Activated CD8-positive, alpha-beta memory T cell treated with anti-CD3 and anti-CD28 coated beads, Interleukin-2, amount 50 U/mL, for 4 hours (primary cell): ENCODE results near the gene XG.
"Not testable (repeated sequence)": the region's sequence is repeated elsewhere in the genome, so short reads cannot be mapped to it uniquely, and the experiment has no call there.

Source experiments
- DNase-seq: peaks from one replicate; pipeline ENCODE4 v3.0.0-alpha.2; 2020

The XG gene

GRCh38 chrX:2735270-2735669 lies 16.6 kb upstream of the XG start:
- DNase-seq: no peak

GRCh38 chrX:2740672-2741071 lies 11.2 kb upstream of the XG start:
- DNase-seq: no peak

GRCh38 chrX:2741386-2741785 lies 10.5 kb upstream of the XG start:
- DNase-seq: no peak

GRCh38 chrX:2746250-2746649 lies 5.6 kb upstream of the XG start:
- not testable (repeated sequence) for DNase-seq

- no peak for DNase-seq
Measured at GRCh38 chrX:2748171-2748814, 3.5 kb upstream of the XG start.

- DNase-seq: no peak
Measured at GRCh38 chrX:2748815-2749188, 3.0 kb upstream of the XG start.

DNA sequence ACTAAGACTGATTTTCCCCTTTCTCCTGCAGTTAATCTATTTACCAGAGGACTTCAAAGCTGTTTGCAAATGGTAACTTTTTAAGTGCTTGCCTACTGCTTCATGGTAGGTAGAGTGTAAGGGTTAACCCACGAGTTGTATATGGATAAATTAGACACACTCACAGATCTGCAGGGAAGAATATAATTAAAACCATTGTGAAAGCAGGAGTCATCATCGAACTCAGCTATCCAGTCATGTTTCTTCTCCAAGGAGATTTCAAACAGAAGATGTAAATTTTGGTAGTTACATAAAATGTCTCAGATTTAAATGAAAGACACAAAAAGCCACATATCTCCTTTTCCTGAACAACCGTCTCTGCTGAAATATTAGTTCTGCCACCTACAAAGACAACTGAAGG lies 549 bp upstream of the XG start:
- no peak for DNase-seq

DNA sequence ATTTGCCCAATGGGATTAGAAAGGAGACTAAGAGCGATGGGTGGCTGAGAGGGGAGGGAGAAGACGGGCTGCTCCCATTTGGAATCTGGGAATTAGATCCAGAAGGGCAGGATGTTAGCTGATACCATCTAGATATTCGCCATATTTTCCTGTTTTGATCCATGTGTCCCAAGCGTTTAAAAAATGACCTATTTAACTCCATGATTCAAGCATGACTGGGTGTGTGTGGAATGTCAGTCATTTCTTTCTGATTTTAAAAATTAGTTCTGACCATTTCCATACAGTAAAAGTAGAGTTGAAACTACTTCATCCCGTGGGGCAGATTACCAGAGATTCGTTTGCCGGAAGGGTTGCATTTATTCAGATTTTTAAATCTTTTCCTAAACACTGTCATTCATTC lies 601 bp downstream of the XG start:
- not testable (repeated sequence) for DNase-seq

- DNase-seq: not testable (repeated sequence)
Measured at GRCh38 chrX:2755163-2755715, 3.4 kb downstream of the XG start.

DNA sequence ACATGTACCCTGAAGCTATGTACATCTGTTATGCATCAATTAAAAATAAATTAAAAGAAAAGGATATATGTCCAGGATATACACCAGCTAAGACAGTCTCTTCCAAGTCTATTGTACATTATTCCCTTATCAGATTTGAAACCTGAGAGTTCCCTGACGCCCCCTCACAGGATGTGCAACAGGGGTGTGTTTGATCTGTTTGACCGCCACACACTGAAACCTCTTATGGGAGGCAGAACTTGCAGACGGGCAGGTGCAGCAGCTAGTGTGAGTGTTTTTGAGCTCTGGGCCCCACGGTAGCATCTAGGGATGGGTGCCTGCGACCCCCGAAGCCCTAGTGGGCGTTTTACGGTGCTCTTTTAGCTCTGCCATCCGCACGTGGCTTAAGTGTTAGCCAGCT lies 4.7 kb downstream of the XG start:
- DNase-seq: no peak

DNA sequence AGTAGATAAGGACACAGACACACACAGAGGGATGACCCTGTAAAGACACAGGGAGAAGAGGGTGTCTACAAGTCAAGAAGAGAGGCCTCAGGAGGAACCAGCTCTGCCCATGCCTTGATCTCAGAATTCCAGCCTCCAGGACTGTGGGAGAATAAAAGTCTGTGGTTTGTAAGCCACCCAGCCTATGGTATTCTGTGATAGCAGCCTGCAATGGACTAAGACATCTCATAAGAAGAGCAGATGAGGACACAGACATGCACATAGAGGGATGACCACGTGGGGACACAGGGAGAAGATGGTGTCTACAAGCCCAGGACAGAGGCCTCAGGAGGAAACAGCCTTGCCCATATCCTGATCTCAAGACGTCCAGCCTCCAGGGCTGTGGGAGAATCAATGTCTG lies 9.4 kb downstream of the XG start:
- DNase-seq: no peak

- DNase-seq: not testable (repeated sequence)
Measured at GRCh38 chrX:2762671-2763070, 10.8 kb downstream of the XG start.

DNA sequence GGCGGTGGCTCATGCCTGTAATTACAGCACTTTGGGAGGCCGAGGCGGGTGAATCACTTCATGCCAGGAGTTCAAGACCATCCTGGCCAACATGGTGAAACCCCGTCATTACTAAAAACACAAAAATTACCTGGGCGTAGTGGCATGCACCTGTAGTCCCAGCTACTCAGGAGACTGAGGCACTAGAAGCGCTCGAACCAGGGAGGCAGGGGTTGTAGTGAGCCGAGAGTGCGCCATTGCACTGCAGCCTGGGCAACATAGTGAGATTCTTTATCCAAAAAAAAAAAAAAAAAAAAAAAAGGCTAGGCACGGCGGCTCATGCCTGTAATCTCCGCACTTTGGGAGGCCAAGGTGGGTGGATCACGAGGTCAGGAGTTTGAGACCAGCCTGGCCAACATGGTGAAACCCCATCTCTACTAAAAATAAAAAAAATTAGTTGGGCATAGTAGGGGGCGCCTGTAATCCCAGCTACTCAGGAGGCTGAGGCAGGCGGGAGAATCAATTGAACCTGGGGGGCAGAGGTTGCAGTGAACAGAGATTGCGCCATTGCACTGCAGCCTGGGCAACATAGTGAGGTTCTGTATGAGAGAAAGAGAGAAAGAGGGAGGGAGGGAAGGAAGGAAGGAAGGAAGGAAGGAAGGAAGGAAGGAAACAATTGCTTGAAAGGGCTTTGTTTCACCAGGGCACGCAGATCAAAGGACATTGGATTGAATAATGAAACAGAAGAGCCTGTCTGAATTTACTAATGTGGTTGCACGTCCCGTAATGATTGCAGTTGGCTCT lies 13.1 kb downstream of the XG start:
- not testable (repeated sequence) for DNase-seq

DNA sequence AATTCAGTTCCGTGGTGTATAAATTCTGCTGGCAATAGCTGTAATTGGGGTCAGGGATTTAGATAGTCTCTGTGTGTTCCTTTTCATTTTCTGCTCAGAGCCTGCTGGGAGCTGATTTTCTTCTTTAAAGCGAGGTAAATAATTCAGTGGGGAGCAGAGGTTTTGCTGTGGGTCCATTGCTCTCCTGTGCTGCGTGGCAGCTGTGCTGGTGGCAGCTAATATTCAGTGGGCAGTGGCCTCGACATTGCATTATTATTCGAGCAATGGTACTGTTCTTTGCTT lies 13.7 kb downstream of the XG start:
- DNase-seq: no peak

GRCh38 chrX:2766906-2767305 lies 15.1 kb downstream of the XG start:
- no peak for DNase-seq

- no peak for DNase-seq
Measured at GRCh38 chrX:2767631-2768455, 16.0 kb downstream of the XG start.

DNA sequence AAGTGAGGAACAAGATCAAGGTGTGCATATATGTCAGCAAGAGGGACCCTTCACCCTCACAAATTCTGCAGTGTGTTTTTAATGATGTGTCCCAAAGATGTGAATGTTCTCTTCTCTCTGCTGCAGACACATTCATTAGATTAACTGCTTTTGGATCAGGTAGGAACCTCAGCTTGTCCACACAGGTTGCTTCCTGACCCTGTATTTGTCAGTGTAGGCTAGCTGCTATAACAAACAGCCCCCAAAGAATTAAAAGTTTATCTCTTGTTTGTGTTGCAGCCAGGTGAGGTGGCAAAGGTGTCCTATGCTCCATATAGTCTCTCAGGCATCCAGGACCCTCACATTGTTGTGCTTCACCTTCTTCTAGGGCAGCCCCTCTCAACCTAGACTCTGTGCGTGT lies 17.8 kb downstream of the XG start:
- no peak for DNase-seq

- DNase-seq: not testable (repeated sequence)
Measured at GRCh38 chrX:2773166-2774055, 21.6 kb downstream of the XG start.

DNA sequence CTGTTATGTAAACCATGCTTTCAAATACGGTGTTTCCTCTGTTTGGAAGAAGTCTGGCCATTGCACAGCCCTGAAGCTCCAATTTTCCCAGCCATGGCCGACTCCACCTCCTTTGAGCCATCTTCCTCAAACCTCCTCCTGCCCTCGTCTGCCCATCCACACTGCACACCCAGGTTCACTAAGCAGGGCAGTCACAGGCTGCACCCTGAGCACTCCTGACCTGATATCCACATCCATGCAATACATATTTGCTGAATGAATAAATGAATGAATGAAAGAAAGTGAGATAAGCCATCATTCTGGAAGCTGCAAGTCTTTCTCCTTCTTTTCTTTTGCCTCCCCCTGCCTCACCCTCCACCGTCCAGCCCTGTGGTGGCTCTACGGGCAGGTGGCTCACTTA lies 22.2 kb downstream of the XG start:
- DNase-seq: no peak

- DNase-seq: no peak
Measured at GRCh38 chrX:2774776-2775175, 22.9 kb downstream of the XG start.

DNA sequence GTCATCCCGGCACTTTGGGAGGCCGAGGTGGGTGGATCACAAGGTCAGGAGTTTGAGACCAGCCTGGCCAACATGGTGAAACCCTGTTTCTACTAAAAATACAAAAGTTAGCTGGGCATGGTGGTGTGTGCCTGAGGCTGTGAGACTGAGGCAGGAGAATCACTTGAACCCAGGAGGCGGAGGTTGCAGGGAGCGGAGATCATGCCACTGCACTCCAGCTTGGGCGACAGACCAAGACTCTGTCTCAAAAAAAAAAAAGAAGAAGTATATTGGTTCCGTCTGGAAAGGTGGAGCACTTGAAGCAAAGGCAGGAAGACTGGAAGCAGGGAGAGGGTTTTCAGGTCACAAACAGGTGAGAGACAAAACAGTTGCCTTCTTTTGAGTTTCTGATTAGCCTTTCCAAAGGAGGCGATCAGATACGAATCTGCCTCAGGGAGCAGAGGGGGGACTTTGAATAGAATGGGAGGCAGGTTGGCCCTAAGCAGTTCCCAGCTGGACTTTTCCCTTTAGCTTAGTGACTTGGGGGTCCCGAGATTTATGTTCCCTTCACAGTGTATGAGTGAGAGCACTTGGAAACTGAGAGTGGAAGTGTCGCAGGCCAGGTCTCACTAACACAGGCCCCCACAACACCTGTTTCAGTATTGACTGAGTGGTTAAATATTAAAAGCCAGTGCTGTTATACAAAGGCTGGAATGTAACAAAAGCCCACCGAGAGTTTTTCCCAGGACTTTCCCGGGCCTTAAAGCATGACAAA lies 28.8 kb downstream of the XG start:
- not testable (repeated sequence) for DNase-seq

DNA sequence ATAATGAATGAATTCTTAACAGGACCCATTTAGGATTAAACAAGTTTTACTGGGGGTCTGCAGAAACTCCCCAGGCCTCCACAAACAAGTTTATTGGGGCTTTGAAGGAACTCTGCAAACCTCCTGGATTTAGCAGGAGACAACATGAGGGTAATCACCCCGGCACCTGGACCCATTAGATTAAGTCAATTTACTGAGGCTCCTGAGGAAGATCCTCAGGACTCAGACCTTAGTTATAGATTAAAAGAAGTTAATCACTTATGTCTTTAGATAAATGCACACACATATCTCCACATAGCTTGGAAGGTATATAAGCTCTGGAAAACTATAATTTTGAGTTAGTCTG lies 29.4 kb downstream of the XG start:
- no peak for DNase-seq
